GM18867 (cell line): ENCODE measurements around the gene KLHL6.
"Not testable (repeated sequence)": the region's sequence is repeated elsewhere in the genome, so short reads cannot be mapped to it uniquely, and the experiment has no call there.

Source experiments
- ATAC-seq: cut with Tn5 transposase; IDR thresholded peaks from one replicate; pipeline ENCODE4 v1.9.1; 2021; ENCODE audit warnings: mild to moderate bottlenecking, moderate library complexity; ENCODE audit not compliant: unreplicated experiment

KLHL6 gene

DNA sequence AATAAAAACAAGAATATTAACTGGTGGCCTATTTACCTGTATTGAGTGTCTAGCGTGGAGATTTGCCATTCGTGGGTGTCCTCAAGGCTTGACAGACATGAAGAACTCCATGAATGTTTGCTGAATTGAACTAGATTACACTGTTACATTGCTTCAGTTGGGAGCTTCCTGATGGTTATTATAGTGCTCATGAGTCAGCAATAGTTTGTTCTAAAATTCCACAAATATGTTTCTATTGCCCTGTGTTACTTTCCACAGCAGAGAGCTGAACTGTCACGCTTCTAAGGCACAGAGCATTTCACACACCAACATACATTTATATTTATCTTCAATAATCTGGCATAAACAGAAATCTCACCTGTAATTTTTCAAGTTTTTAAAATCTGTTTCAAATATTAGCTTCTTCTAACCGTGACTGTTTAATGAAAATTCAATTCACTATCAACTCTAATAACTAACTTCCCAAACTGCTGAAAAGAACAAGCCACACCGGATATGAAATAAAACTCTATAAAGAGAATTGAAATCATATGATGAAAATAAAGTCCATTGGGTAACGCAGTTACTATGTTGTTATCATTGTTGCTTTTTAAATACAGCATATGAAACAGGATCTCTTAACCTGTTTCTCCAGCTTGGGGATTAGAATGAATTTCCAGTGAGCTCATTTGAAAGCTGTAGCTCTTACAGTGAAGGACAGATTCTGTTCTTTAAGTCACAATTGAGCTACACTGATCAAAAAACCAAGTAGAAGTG is 65.9 kb downstream of the KLHL6 start:
- ATAC-seq = no peak

GRCh38 chr3:183488343-183488742 is 67.2 kb downstream of the KLHL6 start:
- ATAC-seq = no peak

GRCh38 chr3:183487896-183488295 is 67.6 kb downstream of the KLHL6 start:
- ATAC-seq = no peak

DNA sequence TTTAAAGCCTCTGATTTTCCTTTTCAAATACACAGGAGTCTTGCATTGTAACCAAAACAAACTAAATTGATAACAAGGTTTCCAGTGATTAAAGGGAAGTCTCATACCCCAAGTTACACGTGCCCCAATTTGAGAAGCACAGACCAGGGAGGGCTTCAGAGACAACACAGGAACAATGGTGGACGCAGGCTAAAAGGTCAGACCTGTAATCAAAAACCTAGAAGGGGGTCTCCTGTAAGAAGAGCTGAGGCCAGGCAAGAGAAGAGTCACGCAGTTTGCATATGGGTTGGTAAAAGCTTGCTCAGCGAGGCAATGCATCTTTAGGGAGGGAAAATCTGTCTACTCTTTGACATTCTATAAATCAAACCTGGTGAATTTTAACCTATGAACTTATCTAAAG is 68.5 kb downstream of the KLHL6 start:
- no peak for ATAC-seq

GRCh38 chr3:183486472-183486871 is 69.0 kb downstream of the KLHL6 start:
- ATAC-seq = no peak

GRCh38 chr3:183485585-183485984 is 69.9 kb downstream of the KLHL6 start:
- no peak for ATAC-seq

DNA sequence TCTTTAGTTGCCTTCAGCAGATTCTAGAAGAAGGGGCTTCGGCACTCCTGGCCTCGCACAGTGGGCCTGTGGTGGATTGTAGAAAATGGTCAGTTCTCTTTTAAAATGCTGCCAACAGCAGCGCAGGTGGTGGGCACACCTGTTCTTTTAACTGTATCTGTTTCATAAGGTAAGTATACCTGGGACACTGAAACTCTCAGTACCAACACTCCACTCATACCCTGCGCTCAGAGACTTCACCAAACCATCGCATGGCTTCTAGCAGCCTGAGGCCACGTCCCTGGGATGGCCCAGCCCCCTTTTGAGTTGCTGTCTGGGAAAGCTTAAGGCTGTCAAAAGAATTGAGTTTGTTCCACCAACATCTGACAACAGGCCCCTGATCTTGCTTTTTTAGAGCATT is 70.4 kb downstream of the KLHL6 start:
- no peak for ATAC-seq

GRCh38 chr3:183484431-183485075 is 71.0 kb downstream of the KLHL6 start:
- ATAC-seq = no peak

DNA sequence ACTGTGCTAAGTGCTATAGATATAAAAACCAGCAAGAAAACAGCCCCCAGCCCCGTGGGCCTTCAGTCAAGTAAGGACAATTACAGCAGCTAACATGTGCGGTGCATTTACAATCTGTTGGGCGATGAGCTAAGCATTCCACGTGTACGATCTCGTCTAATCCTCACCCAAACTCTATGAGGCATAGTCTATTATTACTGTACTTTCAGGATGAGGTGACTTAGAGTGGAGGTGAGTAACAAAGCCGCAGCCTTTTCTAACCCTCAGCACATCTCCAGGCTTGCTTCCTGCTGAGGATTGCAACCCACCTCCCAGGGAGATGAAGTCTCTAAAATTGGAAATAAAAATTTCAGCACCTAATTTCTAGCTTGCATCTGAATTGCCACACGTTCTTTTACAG is 73.9 kb downstream of the KLHL6 start:
- ATAC-seq = no peak

DNA sequence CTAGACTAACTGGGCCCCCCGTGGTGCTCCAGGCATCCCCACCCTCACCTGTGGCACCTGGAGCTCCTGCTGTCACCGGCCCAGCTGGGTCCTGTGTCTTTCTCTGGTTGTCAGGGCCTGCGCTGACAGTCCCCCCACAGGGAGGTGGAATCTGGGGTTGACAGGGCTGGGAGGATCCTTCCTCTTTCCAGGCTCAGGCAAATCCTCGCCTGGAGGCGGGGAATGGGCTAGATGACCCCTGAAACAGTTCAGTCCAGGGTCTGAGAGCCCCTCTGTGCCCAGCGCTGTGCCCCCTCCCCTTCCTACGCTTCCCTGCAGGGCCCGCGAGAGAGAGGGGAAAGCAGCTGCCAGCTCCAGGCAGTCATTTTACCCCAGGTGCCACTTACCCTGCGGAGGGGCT is 77.0 kb downstream of the KLHL6 start:
- ATAC-seq = no peak

- no peak for ATAC-seq
These were observed 77.6 kb downstream of the KLHL6 start for GRCh38 chr3:183477801-183478456.

- not testable (repeated sequence) for ATAC-seq
These were observed 79.7 kb downstream of the KLHL6 start for GRCh38 chr3:183475764-183476162.

- no peak for ATAC-seq
These were observed 80.3 kb downstream of the KLHL6 start for GRCh38 chr3:183475016-183475763.

GRCh38 chr3:183473969-183474368 is 81.5 kb downstream of the KLHL6 start:
- no peak for ATAC-seq

DNA sequence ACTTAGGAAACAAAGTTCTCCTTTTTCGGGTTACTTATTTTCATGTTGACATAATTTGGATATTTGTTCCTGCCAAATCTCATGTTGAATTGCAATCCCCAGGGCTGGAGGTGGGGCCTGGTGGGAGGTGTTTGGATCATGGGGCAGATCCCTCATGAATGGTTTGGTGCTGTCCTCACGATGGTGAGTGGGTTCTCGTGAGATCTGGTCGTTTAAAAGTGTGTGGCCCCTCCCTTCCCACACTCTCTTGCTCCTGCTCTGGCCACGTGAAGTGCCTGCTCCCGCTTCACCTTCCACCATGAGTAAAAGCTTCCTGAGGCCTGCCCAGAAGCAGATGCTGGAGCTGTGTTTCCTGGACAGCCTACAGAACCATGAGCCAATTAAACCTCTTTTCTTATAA is 83.4 kb downstream of the KLHL6 start:
- ATAC-seq = no peak

DNA sequence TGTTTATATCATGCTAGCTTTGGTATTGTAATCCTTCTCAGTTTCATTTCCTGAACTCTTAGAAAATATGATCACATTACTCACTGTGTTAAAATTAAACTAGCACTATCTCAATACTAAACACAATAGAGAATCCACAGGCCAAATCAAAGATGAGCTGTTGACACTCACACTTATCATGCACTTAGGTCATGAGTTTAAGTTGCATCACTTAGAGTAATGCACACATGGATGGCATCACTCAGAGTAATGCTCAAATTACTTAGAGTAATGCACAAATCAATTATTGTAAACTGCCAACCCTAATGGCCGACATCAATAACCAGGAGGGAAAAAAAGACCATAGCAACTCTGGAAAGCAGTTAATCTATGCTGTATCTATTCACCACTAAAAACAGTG is 87.1 kb downstream of the KLHL6 start:
- no peak for ATAC-seq

DNA sequence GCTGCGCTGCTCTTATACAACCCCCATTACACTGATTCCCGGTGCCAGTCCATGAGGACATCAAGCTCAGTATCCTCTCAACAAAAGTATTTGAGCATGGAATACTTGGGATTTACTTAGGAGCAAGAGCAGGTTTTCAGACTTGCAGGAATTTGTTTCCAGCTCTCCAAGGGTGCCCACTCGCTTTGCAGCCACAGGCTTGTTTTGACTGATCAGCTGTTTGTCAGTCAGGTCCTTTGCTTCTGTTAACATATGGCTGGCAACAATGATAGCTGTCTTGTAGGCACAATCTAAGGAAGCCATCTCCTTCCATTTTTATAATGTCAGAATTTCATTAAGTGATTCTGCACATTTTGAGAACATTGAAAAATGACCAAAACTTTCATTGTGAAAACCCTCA is 88.9 kb downstream of the KLHL6 start:
- no peak for ATAC-seq

- not testable (repeated sequence) for ATAC-seq
These were observed 89.8 kb downstream of the KLHL6 start for GRCh38 chr3:183465710-183466109.

DNA sequence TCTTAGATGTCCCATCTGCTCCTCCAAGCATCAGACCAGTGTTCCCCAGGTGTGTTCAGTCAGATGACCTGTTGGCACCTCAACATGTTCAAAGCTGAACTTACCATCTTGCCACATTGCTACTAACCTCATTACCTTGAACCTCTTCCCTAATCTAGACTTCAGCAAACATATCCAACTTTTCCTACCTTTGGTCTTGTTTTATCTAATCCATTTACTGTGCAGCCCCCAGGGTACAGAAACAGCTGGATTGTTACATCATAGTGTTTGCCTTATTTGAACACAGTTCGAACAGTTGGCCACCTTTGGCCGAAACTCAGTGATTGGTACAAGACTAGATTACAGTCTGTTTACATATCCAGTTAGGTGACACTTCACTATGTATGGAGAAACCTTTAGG is 91.0 kb downstream of the KLHL6 start:
- ATAC-seq = no peak

GRCh38 chr3:183460081-183461055 is 95.1 kb downstream of the KLHL6 start:
- no peak for ATAC-seq
